ENCODE data around the gene ADAMTS17. TPM values are rescaled to one million over a fixed set of nuclear protein-coding genes. Genes with fewer than 3 reads are reported as not detected.

ADAMTS17 gene
- total RNA-seq, 1 experiment from 2014 or later: 0.15 TPM

DNA sequence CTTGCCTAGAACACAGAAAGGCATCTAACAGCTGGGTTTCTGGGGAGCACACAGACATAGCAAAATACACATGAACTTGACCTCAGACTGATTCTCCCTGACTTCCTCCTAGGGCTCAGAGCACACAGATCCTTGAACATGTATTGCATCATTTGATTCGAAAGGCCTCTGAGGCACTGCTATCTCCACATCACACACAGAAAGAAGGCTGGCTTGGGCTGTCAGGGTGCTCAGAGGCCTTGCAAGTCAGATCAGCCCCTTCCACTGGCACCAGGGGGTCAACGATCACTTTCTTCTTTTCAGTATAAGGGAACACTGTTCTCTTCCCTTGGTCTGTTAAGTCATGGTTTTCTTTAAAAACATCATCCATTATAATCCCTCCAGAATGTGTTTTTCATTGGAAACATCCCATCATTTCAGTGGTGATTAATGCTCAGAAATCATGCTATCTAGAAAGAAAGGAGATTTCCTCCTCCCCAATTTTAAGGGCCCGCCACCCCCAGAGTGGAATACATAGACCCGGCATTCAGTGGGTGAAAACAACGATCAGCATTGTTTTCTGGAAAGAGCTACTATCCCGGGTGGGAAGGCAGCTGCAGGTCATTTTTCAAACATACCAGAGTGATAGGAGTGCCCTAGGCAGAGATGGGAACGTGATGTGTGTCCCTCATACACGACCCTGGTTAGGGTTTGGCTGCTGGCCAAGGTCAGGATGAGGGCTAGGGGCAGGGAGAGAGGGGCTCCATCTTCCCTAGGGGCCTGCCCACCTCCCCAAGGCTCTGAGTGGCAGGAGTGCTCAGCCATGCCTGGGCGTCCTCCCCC, 355.3 kb downstream of the ADAMTS17 start:
- H3K27ac ChIP-seq (ENCODE audit: low read depth, low read length, poor library complexity, severe bottlenecking): no peak overlapping the region
- no peak for DNase-seq (ENCODE audit: low spot score)
- CTCF ChIA-PET: no interaction called here

DNA sequence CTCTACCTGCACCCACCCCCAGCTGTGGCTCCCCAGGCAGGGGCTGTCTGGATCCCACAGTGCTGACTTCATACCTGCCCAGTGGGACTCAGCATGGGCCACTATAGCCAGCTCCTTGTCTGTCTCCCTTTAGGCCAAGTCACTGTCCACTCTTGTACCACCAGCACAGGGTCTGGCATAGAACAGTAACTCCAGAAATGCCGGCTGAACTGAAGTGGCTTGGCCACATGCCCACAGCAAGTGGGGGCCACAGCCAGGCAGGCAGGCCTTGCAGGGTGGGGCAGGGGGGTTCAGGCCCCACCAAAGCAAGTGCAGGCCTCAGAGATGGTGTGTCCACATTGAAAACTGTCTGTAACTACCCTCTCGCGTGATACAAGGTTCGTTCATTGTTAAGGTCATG, 355.9 kb downstream of the ADAMTS17 start:
- no TSS peak for BruUV-seq (replicated peaks)

More for the DNA sequence above, 355.3 kb downstream of the ADAMTS17 start:
- POLR2A ChIA-PET (ENCODE audit: low non-redundant PET): no interaction called here
- no TSS peak for BruUV-seq (replicated peaks)
- no peak for TF ChIP-seq EZH2 (IDR thresholded peaks at IDR 0.05; ENCODE audit: borderline replicate concordance, low read depth, low read length, poor library complexity, severe bottlenecking)
- TF ChIP-seq, protein P1, sequence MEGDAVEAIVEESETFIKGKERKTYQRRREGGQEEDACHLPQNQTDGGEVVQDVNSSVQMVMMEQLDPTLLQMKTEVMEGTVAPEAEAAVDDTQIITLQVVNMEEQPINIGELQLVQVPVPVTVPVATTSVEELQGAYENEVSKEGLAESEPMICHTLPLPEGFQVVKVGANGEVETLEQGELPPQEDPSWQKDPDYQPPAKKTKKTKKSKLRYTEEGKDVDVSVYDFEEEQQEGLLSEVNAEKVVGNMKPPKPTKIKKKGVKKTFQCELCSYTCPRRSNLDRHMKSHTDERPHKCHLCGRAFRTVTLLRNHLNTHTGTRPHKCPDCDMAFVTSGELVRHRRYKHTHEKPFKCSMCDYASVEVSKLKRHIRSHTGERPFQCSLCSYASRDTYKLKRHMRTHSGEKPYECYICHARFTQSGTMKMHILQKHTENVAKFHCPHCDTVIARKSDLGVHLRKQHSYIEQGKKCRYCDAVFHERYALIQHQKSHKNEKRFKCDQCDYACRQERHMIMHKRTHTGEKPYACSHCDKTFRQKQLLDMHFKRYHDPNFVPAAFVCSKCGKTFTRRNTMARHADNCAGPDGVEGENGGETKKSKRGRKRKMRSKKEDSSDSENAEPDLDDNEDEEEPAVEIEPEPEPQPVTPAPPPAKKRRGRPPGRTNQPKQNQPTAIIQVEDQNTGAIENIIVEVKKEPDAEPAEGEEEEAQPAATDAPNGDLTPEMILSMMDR (conservative IDR thresholded peaks at IDR 0.05; ENCODE audit: low read depth, low read length): no peak
- Histone ChIP-seq H3K4me1 (ENCODE audit: insufficient read depth, low read length, poor library complexity, severe bottlenecking) (peaks cover 11% of the 10 kb centered on the region), H3K4me3 (ENCODE audit: low read depth, low read length, poor library complexity, severe bottlenecking) (no peak overlapping the region), H3K27me3 (replicated peaks; ENCODE audit: insufficient read depth, low read depth, low read length, poor library complexity) (no peaks in the 10 kb centered on the region), H3K9me3 (ENCODE audit: low read depth, low read length, poor library complexity, severe bottlenecking) (no peaks in the 10 kb centered on the region), H3K36me3 (ENCODE audit: insufficient read depth, low read length, poor library complexity, severe bottlenecking) (no peaks in the 10 kb centered on the region)
- intact Hi-C loops (cut with micrococcal nuclease; ENCODE audit: unreplicated experiment): no loop called here

DNA sequence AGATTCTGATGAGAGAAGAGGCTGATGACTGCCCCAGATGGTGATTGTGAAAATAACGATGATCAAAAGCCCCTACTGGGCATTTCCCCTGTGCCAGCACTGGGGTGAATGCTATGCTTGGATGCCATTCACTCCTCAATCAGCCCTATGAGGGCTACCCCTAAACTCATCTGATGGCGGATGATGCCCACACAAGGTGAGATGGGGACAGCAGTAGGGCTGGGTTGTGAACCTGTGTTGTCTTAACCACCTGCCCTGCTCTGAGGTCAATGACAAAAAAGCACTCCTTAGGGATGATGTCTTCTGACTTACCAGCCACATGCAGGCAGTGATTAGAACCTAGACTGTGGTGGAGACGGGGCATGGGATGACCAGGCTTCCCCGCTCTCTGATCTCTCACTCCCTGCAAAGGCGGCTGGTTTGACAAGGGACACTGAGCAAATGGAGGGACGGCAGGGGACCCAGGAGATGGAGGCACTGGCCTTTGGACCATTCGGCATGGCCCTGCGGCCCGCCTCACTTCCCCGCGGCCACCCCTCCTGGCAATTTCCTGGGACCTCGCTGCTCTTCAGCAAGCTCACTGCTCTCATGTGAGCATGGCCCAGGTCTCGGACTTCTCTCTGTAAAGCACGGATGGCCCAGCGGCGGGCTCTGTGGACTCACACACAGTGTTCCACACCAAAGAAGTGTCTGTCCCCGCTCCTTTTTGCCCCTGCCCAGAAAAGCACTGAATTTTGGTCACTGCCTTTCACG, 357.1 kb downstream of the ADAMTS17 start:
- H3K27me3 ChIP-seq (replicated peaks; ENCODE audit: insufficient read depth, low read depth, low read length, poor library complexity): no peaks in the 10 kb centered on the region
- no peaks in the 10 kb centered on the region for H3K36me3 ChIP-seq (ENCODE audit: insufficient read depth, low read length, poor library complexity, severe bottlenecking)
- ChIA-PET POLR2A (ENCODE audit: low non-redundant PET) (no interaction called here), CTCF (no interaction called here)
- H3K27ac ChIP-seq (ENCODE audit: low read depth, low read length, poor library complexity, severe bottlenecking): no peak overlapping the region
- intact Hi-C loops (cut with micrococcal nuclease; ENCODE audit: unreplicated experiment): no loop called here
- no TSS peak for BruUV-seq (replicated peaks)
- no peak for TF ChIP-seq EZH2 (IDR thresholded peaks at IDR 0.05; ENCODE audit: borderline replicate concordance, low read depth, low read length, poor library complexity, severe bottlenecking)
- TF ChIP-seq, protein P1 (conservative IDR thresholded peaks at IDR 0.05; ENCODE audit: low read depth, low read length): no peak
- no peaks in the 10 kb centered on the region for H3K9me3 ChIP-seq (ENCODE audit: low read depth, low read length, poor library complexity, severe bottlenecking)
- no peak for DNase-seq (ENCODE audit: low spot score)
- H3K4me1 ChIP-seq (ENCODE audit: insufficient read depth, low read length, poor library complexity, severe bottlenecking): peaks cover 11% of the 10 kb centered on the region
- no peak overlapping the region for H3K4me3 ChIP-seq (ENCODE audit: low read depth, low read length, poor library complexity, severe bottlenecking)

More for the DNA sequence above, 355.9 kb downstream of the ADAMTS17 start:
- Histone ChIP-seq H3K36me3 (ENCODE audit: insufficient read depth, low read length, poor library complexity, severe bottlenecking) (no peaks in the 10 kb centered on the region), H3K4me1 (ENCODE audit: insufficient read depth, low read length, poor library complexity, severe bottlenecking) (peaks cover 11% of the 10 kb centered on the region), H3K27ac (ENCODE audit: low read depth, low read length, poor library complexity, severe bottlenecking) (no peak overlapping the region), H3K4me3 (ENCODE audit: low read depth, low read length, poor library complexity, severe bottlenecking) (no peak overlapping the region), H3K9me3 (ENCODE audit: low read depth, low read length, poor library complexity, severe bottlenecking) (no peaks in the 10 kb centered on the region), H3K27me3 (replicated peaks; ENCODE audit: insufficient read depth, low read depth, low read length, poor library complexity) (no peaks in the 10 kb centered on the region)
- intact Hi-C loops (cut with micrococcal nuclease; ENCODE audit: unreplicated experiment): no loop called here
- ChIA-PET POLR2A (ENCODE audit: low non-redundant PET) (no interaction called here), CTCF (no interaction called here)
- TF ChIP-seq, protein P1 (conservative IDR thresholded peaks at IDR 0.05; ENCODE audit: low read depth, low read length): no peak
- TF ChIP-seq EZH2 (IDR thresholded peaks at IDR 0.05; ENCODE audit: borderline replicate concordance, low read depth, low read length, poor library complexity, severe bottlenecking): no peak
- DNase-seq (ENCODE audit: low spot score): no peak
